Neural crest cell (in vitro differentiated cells): Measurements from ENCODE around the gene EMP2. TPM values are rescaled to one million over a fixed set of nuclear protein-coding genes. Genes with fewer than 3 reads are reported as not detected.

ENCODE experiments used
- DNase-seq: peaks from one replicate; pipeline ENCODE4 v3.0.0; 2021; ENCODE audit warnings: low read depth, mixed read lengths, low spot score
- H3K27ac Mint-ChIP-seq: one replicate; pipeline ENCODE4 v1.8.0; 2021; ENCODE audit warnings: mild to moderate bottlenecking, mixed read lengths; ENCODE audit not compliant: unreplicated experiment
- H3K27me3 Mint-ChIP-seq: 2 replicates; pipeline ENCODE4 v1.8.0; 2021; ENCODE audit warnings: low read depth, mild to moderate bottlenecking, mixed read lengths
- H3K36me3 Mint-ChIP-seq: 2 replicates; pipeline ENCODE4 v1.8.0; 2021; ENCODE audit warnings: low read depth, mild to moderate bottlenecking, mixed read lengths
- H3K4me1 Mint-ChIP-seq: 2 replicates; pipeline ENCODE4 v1.8.0; 2021; ENCODE audit warnings: mixed read lengths
- H3K4me3 Mint-ChIP-seq: one replicate; pipeline ENCODE4 v1.8.0; 2021; ENCODE audit warnings: mild to moderate bottlenecking, mixed read lengths
- H3K9me3 Mint-ChIP-seq: 2 replicates; pipeline ENCODE4 v1.8.0; 2021; ENCODE audit warnings: mixed read lengths
- CTCF ChIP-seq: fragments of 200-600 bp; sonication (generic); conservative IDR thresholded peaks from 2 replicates; pipeline ENCODE4 v1.5.0; 2021; ENCODE audit warnings: antibody characterized with exemption, mild to moderate bottlenecking
- total RNA-seq: library from RNA; stranded (reverse); gene quantifications from 2 replicates; pipeline ENCODE4 v1.2.1, GENCODE V29; 2021

EMP2 gene
- total RNA-seq, 1 donor from 2014 or later: 23.4 TPM

- Mint-ChIP-seq H3K9me3 (no peaks in the 10 kb centered on the region), H3K4me3 (no peak overlapping the region), H3K36me3 (no peaks in the 10 kb centered on the region), H3K4me1 (peaks cover 12% of the 10 kb centered on the region), H3K27me3 (peaks cover 14% of the 10 kb centered on the region), H3K27ac (peak overlapping the region; percentile 43)
- no peak for DNase-seq
- no peak for TF ChIP-seq CTCF
Observed at GRCh38 chr16:10590342-10590741, 9.9 kb upstream of the EMP2 start.

- Mint-ChIP-seq H3K36me3 (no peaks in the 10 kb centered on the region), H3K27me3 (peaks cover 14% of the 10 kb centered on the region), H3K4me3 (no peak overlapping the region), H3K9me3 (no peaks in the 10 kb centered on the region), H3K4me1 (peaks cover 12% of the 10 kb centered on the region), H3K27ac (no peak overlapping the region)
- no peak for TF ChIP-seq CTCF
- no peak for DNase-seq
Observed at GRCh38 chr16:10589109-10589508, 8.7 kb upstream of the EMP2 start.

GRCh38 chr16:10587622-10588021 is 7.2 kb upstream of the EMP2 start:
- peaks cover 12% of the 10 kb centered on the region for H3K4me1 Mint-ChIP-seq
- no peaks in the 10 kb centered on the region for H3K9me3 Mint-ChIP-seq
- H3K36me3 Mint-ChIP-seq: no peaks in the 10 kb centered on the region
- TF ChIP-seq CTCF: no peak
- H3K4me3 Mint-ChIP-seq: no peak overlapping the region
- no peak overlapping the region for H3K27ac Mint-ChIP-seq
- peaks cover 19% of the 10 kb centered on the region for H3K27me3 Mint-ChIP-seq
- DNase-seq: no peak

GRCh38 chr16:10584981-10585438 is 4.6 kb upstream of the EMP2 start:
- DNase-seq: no peak
- H3K36me3 Mint-ChIP-seq: no peaks in the 10 kb centered on the region
- no peak overlapping the region for H3K27ac Mint-ChIP-seq
- no peaks in the 10 kb centered on the region for H3K9me3 Mint-ChIP-seq
- H3K4me3 Mint-ChIP-seq: no peak overlapping the region
- H3K27me3 Mint-ChIP-seq: peaks cover 18% of the 10 kb centered on the region
- no peak for TF ChIP-seq CTCF
- H3K4me1 Mint-ChIP-seq: peaks cover 23% of the 10 kb centered on the region

- peak overlapping the region; percentile 35 for H3K4me3 Mint-ChIP-seq
- H3K27me3 Mint-ChIP-seq: peaks cover 7% of the 10 kb centered on the region
- no peak for TF ChIP-seq CTCF
- no peaks in the 10 kb centered on the region for H3K36me3 Mint-ChIP-seq
- no peak for DNase-seq
- peaks cover 30% of the 10 kb centered on the region for H3K4me1 Mint-ChIP-seq
- H3K9me3 Mint-ChIP-seq: no peaks in the 10 kb centered on the region
- H3K27ac Mint-ChIP-seq: no peak overlapping the region
Observed at GRCh38 chr16:10583269-10583668, 2.9 kb upstream of the EMP2 start.

- H3K4me3 Mint-ChIP-seq: peak overlapping the region; percentile 92
- peaks cover 44% of the 10 kb centered on the region for H3K4me1 Mint-ChIP-seq
- no peak overlapping the region for H3K27ac Mint-ChIP-seq
- H3K36me3 Mint-ChIP-seq: no peaks in the 10 kb centered on the region
- H3K27me3 Mint-ChIP-seq: peaks cover 7% of the 10 kb centered on the region
- no peak for DNase-seq
- no peaks in the 10 kb centered on the region for H3K9me3 Mint-ChIP-seq
- TF ChIP-seq CTCF: no peak
Observed at GRCh38 chr16:10581507-10581906, 1.1 kb upstream of the EMP2 start.
